Activated CD8-positive, alpha-beta memory T cell treated with anti-CD3 and anti-CD28 coated beads, Interleukin-2, amount 50 U/mL, for 4 hours (primary cell): ENCODE measurements around the gene ITPR2.
"Not testable (repeated sequence)": the region's sequence is repeated elsewhere in the genome, so short reads cannot be mapped to it uniquely, and the experiment has no call there.

Source experiments
- DNase-seq: peaks from one replicate; pipeline ENCODE4 v3.0.0-alpha.2; 2020

Gene ITPR2

DNA sequence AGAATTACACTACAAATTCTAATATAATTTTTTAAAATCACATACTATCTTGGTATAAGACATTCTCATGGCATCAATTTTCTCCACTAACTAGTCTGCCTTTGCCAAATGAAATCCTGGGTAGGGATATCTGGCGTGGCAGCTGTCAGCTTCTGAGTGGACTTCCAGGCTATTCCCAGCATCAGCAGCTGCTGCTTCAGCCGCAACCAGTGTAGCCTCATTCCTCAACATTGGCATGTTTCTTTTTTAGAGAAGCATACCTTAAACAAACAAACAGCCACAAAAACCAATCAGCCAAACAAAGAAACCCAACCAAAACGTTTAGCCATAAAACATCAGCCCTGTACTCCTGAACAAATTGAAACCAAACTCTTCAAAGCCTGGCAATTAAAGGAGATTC, 401.8 kb downstream of the ITPR2 start:
- no peak for DNase-seq

DNA sequence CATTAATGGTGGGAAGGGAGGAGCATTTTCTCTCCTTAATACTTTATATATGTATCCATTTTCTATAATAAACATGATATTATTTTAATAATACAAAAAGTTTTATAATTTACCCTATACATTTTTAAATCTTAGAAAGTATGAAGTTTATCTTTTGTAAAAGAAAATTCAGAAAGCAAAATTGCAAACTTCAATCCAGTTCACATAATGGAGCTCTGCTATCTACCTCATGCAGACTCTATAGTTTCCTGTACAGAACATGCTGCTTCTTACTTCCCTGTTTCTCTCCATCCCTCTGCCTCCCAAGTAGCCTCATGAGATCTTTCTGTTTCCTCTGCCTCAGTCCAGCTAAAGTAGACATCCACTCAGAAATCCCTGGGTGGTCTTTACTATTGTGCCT, 402.4 kb downstream of the ITPR2 start:
- not testable (repeated sequence) for DNase-seq

DNA sequence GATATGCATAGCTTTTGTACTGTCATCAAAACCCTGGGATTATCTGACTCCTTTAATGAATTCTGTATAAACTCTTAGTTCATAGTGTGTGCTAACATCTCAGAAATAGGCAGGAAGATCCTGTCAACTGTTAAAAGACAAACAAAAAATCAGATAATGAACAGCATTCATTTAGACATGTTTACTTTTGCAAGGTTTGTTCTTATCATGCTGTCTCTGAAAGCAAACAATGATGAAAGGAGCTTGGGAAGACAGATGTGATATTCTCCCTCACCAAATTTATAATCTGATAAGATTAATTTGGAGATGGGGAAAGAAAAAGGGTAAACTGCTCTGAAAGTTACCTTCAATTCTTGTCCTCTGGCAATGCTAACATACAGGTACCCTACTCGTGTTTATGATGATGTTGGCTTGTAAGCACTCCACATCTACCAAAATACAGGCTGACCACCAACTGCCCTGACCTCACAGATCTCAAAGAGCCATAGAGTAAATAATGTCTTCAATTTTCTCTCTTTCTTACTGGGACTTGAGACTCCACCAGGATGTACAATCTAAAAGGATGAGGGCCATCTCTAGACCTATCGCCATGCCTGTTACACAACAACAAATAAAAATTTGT, 403.8 kb downstream of the ITPR2 start:
- no peak for DNase-seq

DNA sequence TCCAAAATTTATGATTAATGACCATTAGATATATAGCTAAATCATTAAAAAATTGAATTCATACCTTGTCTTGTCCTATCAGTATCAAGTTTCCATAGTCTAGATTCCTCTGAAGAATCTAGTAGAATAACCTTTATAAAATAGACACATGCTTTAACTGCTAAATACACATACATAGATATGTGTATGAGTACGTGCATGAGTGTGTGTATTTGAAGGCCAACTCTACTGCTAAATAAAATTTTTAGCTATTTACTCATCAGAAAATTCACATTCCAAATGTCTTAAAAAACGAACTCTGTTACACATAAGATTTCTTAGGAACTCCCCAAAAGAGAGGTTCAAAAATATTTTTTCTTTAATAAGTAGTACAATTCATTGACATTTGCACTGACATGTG, 404.6 kb downstream of the ITPR2 start:
- no peak for DNase-seq

DNA sequence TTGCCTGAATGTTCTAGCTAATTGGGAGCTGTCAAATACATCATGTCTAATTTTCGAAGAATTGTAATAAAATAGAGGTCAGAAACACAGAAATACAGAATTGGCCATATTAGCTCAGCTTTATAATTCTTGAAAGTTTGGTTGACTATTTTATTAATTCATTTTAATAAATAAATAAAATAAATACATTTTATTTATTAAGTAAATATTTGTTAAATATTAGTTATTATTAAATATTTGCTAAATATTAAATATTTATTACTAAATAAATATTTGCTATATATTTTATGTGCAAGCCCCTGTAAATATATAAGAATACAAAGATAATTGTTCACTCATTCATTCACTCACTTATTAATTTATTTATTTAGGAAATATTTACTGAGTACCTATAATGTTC, 406.3 kb downstream of the ITPR2 start:
- DNase-seq = no peak

DNA sequence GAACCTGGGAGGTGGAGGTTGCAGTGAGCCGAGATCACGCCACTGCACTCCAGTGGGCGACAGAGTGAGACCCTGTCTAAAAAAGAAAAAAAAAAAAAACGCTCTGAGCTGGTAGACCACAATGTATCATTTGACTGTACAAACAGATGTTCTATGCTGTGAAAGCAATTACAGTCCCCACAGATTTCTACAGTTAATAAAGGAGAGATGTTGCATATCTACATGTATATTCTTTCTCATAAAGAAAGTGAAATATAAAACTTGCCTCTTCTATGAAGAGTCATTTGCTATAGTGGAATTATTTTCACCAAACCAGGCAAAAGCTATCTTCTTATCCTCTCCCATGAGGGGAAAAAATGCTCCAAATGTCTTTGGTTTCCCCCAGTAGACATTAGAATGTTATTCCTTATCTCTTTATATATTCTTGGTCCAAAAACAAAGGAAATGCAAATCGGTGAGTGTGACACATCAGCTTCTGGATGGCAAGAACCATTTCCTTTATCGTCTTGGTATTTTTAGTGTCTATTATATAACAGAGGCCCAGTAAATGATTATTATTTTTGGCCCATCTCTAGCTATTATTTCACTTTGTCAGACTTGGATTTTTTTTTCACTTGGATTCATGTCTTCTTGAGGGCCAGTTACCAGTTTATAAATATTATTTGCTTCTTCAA, 407.3 kb downstream of the ITPR2 start:
- no peak for DNase-seq

DNA sequence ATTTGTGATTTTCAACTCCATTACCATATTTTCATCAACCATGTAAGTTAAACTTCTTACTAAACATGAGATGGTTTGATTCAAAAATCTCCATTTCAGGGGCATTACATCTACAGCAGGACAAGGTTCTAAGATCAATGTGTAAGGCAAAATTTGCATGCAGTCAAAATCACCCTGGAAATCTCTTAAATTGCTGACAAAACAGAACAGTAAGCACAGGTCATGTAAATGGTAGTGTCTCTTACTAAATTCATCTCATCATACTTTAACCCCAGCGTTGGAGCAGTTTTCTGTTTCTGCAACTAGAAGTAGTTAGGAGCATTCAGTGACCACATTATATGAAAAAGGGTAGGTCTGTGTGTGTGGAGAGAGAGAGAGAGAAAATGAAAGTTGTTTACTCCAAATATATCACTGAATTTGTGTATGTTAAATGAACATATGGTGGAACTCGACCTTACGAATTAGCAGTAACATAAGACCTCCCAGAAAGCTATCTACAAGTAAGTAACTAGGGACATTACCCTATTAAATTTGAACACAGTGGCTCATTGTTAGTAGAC, 410.1 kb downstream of the ITPR2 start:
- no peak for DNase-seq

DNA sequence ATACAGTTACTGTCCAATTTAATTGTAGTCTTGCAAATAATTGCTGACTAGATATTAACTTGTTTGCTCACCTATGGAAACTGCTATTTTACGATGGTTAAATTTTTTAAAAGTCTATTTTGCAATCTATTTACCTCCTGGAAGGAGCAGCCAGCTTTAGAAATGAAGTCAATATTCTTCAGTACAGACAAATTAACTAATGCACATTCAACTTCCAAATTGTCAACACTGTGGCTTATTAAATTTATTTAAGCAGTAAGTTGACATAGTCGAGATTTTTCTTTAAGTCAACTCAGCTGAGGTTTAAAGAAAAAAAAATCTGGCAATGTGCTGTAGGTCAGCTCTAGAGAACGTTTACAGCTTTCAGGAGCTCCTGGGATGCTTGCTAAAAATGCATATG, 416.4 kb downstream of the ITPR2 start:
- DNase-seq = no peak

DNA sequence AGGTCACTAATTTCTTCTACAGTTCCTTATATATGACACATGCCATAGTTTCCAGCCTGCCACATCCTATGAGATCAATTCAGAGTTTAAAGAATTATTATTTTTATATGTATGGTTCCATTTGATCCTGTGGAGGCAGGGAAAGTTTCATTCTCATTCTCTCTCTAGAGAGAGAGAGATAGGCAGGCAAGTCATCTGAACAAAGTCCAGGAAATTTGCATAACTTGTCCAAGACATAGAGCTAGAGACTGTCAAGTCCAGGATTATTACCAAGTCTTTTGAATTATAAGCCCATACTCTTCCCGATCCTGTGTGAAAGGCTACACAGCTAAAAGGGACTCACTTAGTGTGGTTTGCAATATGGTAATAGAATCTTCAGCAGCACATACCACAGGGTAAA, 422.3 kb downstream of the ITPR2 start:
- DNase-seq = no peak

DNA sequence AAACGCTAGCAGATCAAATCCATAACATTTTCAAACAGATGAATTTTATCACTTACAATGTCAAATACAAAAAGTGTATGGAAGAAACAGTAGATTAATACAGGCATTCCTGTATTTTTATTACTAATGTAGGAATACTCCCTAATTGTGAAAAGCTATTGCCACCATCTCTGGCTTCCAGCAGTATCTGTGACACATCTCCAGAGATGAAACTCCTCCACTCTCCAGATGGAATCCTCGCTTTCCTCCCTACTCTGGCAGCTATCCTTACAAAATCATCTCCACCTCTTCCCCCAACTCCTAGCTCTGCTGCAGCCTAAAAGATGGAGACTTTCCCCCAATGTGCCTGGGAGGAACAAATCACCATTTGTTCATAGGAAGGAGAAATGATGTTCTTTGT, 426.2 kb downstream of the ITPR2 start:
- no peak for DNase-seq

DNA sequence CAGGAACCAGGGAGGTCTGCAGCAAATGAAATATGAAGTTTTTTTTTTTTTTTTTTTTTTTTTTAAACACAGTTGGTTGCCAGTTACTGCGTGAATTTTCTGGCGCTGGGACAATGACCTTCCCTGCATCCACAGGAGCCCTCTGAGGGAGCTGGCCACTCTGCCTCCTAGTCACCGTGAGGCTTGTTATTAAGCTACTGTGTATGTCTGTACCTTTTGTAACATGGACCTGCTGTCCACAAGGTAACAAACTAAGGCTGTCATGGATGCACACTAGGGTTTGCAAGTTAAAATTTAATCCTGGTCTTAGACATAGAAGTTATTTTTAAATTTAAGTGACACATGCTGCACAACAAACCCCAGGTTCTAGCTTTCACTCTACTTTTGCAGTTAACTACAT, 426.6 kb downstream of the ITPR2 start:
- DNase-seq = no peak

DNA sequence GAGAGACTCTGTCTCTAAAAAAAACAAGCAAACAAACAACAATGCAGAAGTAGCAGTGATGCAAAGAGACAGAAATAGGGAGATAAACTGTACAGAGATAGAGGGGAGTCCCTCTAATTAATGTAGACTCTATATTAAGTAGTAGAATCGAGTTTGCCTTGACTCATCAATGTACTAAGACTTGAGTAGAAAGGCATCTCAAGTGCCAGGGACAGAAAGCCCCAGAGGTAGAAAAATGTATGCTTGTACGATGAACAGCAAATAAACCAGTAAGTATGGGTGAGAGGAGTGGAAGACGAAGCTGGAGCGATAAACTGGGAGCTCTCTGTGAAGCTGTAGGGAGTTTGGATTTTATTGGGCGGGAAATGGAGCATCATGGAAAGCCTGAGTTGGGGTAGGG, 429.4 kb downstream of the ITPR2 start:
- DNase-seq = no peak

DNA sequence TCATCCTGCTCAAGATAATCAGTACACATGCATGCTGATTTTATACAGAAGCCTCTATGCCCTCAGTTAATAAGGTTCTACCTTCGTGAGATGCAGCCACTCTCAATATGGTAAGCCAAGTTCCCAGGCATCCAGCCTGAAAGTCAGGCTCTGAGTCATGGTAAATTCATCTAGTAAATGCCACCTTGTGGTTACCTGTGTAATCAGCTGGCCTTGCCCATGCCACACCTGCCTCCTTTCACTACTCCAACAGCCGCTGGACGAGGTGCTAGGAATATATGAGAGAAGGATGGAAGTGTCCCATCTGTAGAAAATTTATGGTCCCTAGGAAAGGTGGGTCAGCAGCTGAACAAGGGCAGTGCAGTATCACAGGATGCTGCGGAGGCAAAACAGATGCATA, 430.3 kb downstream of the ITPR2 start:
- DNase-seq = no peak

DNA sequence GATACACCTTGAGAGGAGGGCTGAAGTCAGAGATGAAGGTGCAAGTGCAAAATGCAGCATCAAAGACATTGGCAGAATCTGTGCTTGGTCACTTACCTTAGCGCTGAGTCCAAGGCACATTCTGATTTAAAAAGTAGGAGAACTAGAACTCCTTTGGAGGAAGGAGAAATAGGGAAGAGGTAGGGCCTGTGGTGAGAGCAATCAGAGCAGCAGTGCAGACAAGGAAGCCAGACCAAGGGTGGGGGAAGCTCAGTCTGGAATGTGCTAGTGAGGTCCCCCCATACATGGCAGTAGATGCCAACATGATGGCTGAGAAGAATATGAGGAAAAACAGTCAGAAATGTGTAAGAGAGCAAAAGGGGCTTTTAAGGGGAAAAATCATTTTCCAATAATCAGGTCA, 431.1 kb downstream of the ITPR2 start:
- no peak for DNase-seq

DNA sequence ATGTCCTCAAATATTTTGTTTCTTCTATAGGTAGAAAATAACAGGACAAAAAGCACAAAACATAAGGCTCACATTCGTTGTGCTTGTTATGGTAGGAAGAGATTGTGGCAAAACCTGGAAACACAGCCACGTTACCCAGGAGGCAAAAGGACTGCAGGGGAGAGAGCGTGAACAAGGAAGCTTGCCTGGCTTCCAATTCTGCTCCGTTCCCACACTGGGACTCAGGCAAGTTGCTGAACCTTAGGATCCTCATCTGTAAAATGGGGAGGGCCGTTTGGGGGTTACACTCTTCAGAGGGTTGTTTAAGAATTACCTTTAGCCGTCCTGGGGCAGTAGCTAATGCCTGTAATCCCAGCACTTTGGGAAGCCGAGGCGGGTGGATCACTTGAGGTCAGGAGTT, 432.4 kb downstream of the ITPR2 start:
- no peak for DNase-seq

DNA sequence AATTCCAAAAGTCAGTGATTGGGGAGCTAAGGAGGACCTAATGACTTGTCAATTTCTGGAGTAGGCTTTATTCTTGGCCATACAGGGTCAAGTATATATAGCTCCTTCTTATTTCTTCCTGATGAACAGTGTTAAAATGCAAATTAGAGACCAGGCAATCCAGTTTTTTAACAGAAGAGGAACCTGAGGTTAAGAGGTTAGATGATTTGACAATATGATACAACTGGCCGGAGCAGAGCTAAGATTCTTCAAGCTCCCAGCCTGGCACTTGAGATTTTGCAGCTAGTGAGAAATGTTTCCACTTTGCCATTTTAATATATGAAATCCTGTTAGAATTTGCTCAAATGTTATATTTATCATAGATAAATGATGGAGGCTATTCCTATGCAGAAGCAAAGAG, 433.6 kb downstream of the ITPR2 start:
- no peak for DNase-seq

DNA sequence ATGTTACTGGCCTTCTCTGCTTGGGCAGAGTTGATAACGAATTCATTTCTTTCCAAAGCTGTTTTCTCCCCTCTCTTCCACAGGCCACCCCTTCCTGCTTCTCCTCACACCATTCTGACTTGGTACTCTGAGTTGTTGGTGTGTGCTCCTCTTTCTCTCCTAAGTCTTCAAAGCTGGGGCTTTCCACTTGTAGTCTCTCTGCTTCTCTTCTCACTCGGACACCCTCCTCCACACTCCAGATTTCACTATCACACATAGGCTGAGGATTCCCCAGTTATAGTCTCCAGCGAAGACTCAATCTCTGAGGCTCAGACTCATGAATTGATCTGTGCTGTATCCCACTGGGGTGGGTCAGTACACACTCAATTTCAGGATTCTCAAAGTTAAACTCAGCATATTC, 436.6 kb downstream of the ITPR2 start:
- DNase-seq = no peak

DNA sequence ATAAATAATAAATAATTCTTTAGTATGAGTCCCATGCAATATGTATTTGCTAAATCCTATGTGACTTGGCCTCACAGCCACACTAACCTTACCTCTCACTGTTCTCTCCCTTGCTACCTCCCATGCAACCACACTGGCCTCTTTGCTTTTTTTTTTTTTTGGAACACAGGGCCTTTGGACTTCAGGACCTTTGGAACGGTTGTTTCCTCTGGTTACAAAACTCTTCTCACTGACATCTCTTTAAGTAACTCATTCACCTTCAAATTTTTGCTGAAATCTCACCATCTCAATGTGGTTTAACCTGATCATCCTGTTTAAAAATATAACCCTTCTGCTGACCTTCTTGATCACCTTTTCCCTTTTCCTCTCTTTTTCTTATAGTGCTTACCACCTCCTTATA, 443.7 kb downstream of the ITPR2 start:
- DNase-seq = no peak

DNA sequence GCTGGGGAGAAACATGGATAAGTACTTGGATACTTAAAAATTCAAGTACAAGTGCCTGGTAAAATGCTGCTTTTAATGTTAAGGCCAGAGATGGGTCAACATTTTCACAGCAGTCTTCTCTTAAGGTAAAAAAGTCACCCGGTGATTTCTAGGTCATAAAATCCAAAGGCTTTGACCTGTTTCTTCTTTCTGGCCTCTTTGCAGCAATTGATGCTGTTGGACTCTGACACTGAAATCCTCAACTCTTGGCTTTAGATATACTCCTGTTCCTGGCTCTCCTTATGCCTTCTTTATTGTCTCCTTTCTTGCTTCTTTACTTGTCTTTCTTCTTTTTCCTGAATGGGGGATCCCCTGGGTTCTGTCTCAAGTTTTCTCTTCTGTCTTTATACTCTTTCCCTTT, 448.5 kb downstream of the ITPR2 start:
- DNase-seq = no peak

DNA sequence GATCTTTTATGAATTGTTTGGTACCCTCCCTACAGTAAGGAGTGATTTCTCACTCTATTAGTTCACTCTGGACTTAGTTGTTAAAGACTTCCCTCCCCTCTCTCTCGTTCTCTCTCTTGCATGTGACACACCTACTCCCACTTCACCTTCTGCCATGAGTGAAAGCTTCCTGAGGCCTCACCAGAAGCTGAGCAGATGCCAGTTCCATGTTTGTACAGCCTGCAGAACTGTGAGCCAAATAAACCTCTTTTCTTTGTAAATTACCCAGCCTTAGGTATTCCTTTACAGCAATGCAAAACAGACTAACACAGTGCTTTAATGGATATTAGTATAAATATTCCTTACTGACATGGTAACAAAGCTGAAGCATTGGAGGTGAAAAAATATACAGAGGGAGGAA, 450.0 kb downstream of the ITPR2 start:
- DNase-seq = no peak

DNA sequence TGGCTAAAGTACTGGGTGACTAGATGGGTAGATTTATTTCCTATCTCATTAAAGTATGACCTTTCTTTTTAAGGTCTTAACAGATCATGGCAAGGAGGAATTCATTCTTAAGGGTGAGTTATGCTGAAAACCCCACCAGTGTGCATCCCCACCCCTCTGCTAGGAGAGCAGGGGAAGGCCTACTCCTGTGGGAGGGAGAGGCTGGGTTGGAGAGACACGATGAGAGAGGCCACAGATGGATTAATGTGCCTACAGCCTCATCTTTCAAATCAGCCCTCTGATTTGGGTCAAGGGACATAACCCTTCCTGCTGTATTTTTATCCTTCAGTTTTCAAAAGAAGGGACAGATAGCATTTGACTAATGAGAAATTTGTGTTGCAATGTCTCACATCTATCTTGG, 452.1 kb downstream of the ITPR2 start:
- DNase-seq = no peak

DNA sequence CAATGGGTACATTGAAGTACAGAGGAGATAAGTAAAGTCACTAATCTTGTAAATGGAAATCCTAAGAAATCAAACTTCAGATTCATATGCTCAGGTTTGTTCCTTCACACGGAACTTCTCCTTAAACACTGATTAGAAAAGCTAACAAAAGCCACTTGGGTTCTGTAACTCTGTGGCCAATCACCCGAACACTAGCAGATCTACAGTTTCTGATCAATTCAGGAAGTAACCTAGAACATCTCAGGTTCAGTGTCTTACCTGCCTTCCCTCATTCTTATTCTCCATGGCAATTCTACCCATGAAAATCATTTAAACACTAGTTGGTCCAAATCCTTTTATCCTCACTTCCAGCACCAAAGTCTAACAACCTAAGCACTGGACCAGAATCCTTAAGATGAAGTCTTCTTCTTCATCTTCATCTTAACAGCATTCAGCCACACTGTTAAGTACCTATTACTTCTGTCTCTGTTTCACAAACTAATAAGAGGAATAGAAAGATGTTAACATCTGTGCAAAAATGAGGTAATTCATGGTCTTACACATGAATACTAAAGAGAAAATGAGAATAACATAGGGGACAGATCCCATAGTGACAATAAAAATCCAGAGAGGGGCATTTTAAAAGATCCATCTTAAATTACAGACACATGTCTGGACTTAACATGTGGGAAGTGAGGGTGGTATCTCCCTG, 453.1 kb downstream of the ITPR2 start:
- no peak for DNase-seq

DNA sequence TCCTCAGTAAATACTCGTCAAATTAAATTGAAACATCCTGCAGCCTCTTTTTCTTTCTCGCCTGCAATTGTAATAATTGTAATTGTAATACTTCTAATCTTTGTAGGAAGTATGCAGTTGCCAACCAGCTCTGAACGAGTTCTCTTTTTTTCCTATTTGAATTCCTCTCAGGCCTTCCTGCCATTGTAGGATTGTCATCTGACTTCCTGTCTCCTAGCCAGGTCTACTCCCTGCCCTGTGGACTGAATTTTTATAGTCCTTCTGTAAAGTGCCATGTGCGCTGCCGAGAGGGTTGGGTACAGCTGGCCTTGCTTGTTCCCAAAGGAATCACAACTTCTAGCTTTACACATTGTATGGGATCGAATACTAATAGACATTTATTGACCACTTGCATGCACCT, 454.3 kb downstream of the ITPR2 start:
- no peak for DNase-seq

DNA sequence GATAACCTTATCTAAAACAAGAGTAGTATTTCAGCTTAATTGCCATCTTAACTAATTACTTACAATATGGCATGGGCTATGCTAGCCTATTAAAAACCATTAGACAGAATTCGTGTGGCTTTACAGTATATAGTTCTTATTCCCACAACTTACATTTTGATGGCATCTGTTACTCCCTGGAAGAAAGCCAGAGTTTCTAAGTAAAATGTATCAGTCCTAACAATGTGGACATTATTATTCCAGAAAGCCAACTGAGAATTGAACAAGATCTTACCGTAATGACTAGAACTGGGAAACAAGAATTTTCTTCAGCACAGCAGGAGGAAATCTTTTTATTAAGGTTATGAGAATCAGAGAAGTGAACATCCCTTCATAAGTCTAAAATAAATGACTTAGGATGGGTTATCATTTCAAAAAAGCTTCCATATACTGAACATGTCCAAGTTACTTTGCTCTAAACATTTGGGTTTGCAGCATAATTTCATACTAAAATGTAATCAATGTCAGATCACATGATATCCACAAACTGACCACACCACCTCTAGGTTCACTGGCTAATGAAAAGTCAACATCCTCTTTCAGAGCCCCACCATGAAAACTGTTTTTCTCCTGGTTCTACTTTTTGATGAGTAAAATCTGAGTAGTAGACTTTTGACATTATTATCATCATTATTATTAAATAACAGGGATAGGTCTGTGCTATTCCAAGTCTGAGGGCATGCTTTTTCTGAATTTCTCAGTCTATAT, 457.9 kb downstream of the ITPR2 start:
- DNase-seq = no peak
